AG04449 (cell line): ENCODE data around the gene VAC14.

Experiments
- CTCF ChIA-PET: fragments of 350-600 bp; formaldehyde crosslinking; extraction: SDS; loops from one replicate; lab custom pipeline; 2021; ENCODE audit warnings: antibody characterized with exemption; lab: Yijun Ruan, JAX
- POLR2A ChIA-PET: fragments of 400-600, 350-600 bp; formaldehyde crosslinking; extraction: SDS; loops from one replicate; lab custom pipeline; 2020; ENCODE audit warnings: antibody characterized with exemption, inconsistent platforms; lab: Yijun Ruan, JAX
- DNase-seq: peaks from one replicate; pipeline ENCODE4 v3.0.0-alpha.2; 2010; ENCODE audit warnings: low read depth, low spot score
- H3K4me3 ChIP-seq: 2 replicates; pipeline ENCODE4 v1.5.1; 2011; ENCODE audit warnings: low read depth, mild to moderate bottlenecking, control low read depth, low read length
- CTCF ChIP-seq: IDR thresholded peaks from one replicate; pipeline ENCODE4 v1.5.1; 2011; ENCODE audit warnings: mild to moderate bottlenecking, moderate library complexity, low read length, control low read depth, inconsistent platforms; ENCODE audit not compliant: insufficient read depth; ENCODE audit errors: missing control alignments

The VAC14 gene

GRCh38 chr16:70700101-70701020 is 100.6 kb downstream of the VAC14 start:
- no peak for DNase-seq

GRCh38 chr16:70699696-70700095 is 101.3 kb downstream of the VAC14 start:
- TF ChIP-seq CTCF = no peak
- DNase-seq = no peak
- no peak overlapping the region for H3K4me3 ChIP-seq
- POLR2A ChIA-PET = no interaction called here
- CTCF ChIA-PET = no interaction called here

More at GRCh38 chr16:70700101-70701020, 100.6 kb downstream of the VAC14 start:
- POLR2A ChIA-PET = no interaction called here
- no peak overlapping the region for H3K4me3 ChIP-seq
- CTCF ChIA-PET = interaction anchor here (1.0 to 1.3 kb wide), 3 partner anchors 8 to 70 kb away, joined by 3 read pairs; no protein-coding TSS in a partner anchor
- TF ChIP-seq CTCF = no peak

- TF ChIP-seq CTCF = no peak
- CTCF ChIA-PET = interaction anchor here (1.0 kb wide), 1 partner anchor 39 kb away, joined by 3 read pairs; no protein-coding TSS in a partner anchor
- no peak for DNase-seq
- no peak overlapping the region for H3K4me3 ChIP-seq
- POLR2A ChIA-PET = no interaction called here
Measured at GRCh38 chr16:70698901-70699300, 102.1 kb downstream of the VAC14 start.

DNA sequence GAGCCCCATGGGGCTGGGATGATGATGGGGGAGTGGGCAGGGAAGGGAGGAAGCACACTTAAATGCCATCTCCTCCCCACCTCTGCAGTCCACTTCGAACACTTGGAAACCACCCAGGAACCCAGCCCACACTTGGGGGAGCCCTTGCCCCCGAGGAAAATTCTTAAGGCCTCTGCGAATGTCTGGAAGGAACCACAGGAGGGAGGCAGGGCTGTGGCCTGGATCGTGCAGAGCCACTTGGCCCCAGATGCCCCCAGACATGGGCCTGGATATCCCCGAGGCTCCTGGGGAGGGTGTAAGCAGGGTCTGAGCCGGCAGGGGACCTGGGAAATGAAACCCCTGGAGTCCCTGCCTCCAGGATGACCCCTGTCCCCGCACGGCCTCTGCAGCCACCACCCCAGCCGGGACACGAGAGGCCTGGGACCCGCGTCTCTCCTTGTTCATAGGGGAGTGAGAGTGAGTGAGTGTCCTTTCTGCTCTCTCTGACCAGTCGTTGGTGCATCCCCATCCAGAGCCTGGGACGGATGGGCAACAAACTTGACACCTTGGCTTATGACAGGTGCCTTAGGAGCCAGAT is 103.3 kb downstream of the VAC14 start:
- no peak for DNase-seq
- ChIA-PET POLR2A (interaction anchor here (1.1 kb wide), 1 partner anchor 17 kb away, joined by 3 read pairs; no protein-coding TSS in a partner anchor), CTCF (interaction anchor here (1.0 to 1.1 kb wide), 2 partner anchors 41 to 53 kb away, joined by 3 read pairs; no protein-coding TSS in a partner anchor)
- H3K4me3 ChIP-seq = no peak overlapping the region
- TF ChIP-seq CTCF = peak; percentile 8

DNA sequence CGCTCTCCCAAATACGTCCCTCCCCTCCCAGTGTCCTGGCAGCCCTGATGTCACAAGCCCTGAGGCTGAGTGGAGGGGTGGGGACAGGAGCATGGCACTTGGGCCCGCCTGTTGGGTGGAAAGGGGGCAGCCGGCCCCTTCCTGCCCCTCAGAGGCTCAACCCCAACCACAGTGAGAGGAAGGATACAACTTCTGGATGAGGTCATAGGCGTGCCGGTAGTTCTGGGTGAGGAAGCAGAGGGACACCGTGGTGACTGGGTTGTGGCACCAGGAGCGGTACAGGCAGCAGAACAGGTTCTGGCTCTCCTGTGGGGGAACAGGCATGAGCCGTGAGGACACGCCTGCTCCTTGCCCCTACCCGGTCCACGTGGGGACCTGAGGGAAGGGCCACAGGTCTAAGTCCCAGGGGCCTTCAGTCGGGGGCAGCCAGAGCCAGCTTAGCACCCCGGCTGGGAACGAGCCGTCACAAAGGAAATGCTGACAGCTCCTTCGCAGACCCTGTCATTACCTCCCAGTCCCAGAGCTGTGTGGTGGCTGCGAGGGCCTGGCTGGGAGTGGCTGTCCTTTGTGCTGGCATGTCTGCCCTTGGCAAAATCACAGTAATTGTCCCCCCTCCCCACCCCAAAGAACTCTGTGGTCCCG is 103.9 kb downstream of the VAC14 start:
- ChIA-PET POLR2A (interaction anchor here (1.1 kb wide), 1 partner anchor 18 kb away, joined by 3 read pairs; no protein-coding TSS in a partner anchor), CTCF (interaction anchor here (1.0 to 1.1 kb wide), 3 partner anchors 41 to 74 kb away, joined by 3 read pairs; no protein-coding TSS in a partner anchor)
- no peak for DNase-seq
- TF ChIP-seq CTCF = no peak
- H3K4me3 ChIP-seq = no peak overlapping the region
